Thoracic aorta (tissue), 2 donors: ENCODE data around the gene EPX. TPM values are rescaled to one million over a fixed set of nuclear protein-coding genes. Genes with fewer than 3 reads are reported as not detected.

Experiments
- ATAC-seq: fragments of 150-250 bp; one replicate; pipeline ENCODE4 v1.8.0; 2017; ENCODE audit warnings: low read depth; ENCODE audit not compliant: insufficient number of reproducible peaks, low FRiP score
- DNase-seq: peaks from one replicate; pipeline ENCODE4 v3.0.0-alpha.2; 2020; ENCODE audit warnings: low spot score
- H3K27ac ChIP-seq, 2 donors: fragments of 200-600 bp; sonication (generic); 1 replicate in 1 of 2; 2 replicates in 1 of 2; pipeline ENCODE4 v1.5.1; 2016; ENCODE audit warnings: mild to moderate bottlenecking in 2 of 2, moderate library complexity in 2 of 2
- H3K27me3 ChIP-seq: fragments of 200-600 bp; sonication (generic); replicated peaks from 2 replicates; pipeline ENCODE4 v1.6.0; 2016; ENCODE audit warnings: mild to moderate bottlenecking; ENCODE audit not compliant: insufficient read depth
- H3K36me3 ChIP-seq: fragments of 200-600 bp; sonication (generic); one replicate; pipeline ENCODE4 v1.5.1; 2016
- H3K4me1 ChIP-seq, 2 donors: fragments of 200-600 bp; sonication (generic); 1 replicate in 1 of 2; 2 replicates in 1 of 2; pipeline versions ENCODE4 v1.5.1 to v1.6.0; 2016; ENCODE audit warnings: low read depth in 2 of 2, mild to moderate bottlenecking in 1 of 2; ENCODE audit not compliant: control insufficient read depth in 1 of 2
- H3K4me3 ChIP-seq: fragments of 200-600 bp; sonication (generic); 2 replicates; pipeline ENCODE4 v1.5.1; 2016; ENCODE audit warnings: mild to moderate bottlenecking
- H3K9me3 ChIP-seq: fragments of 200-600 bp; sonication (generic); 2 replicates; pipeline ENCODE4 v1.5.1; 2016
- CTCF ChIP-seq: fragments of 200-600 bp; sonication (generic); IDR thresholded peaks from one replicate; pipeline ENCODE4 v1.5.1; 2019; ENCODE audit warnings: antibody characterized with exemption
- total RNA-seq, 2 donors: library from RNA; depleted of rRNA; stranded (reverse); fragments of >200 nt; gene quantifications; one replicate each; pipeline versions ENCODE4 v1.1.0 to v1.2.3, GENCODE V29; 2016

The EPX gene
- total RNA-seq, 2 donors from 2014 or later: not detected

DNA sequence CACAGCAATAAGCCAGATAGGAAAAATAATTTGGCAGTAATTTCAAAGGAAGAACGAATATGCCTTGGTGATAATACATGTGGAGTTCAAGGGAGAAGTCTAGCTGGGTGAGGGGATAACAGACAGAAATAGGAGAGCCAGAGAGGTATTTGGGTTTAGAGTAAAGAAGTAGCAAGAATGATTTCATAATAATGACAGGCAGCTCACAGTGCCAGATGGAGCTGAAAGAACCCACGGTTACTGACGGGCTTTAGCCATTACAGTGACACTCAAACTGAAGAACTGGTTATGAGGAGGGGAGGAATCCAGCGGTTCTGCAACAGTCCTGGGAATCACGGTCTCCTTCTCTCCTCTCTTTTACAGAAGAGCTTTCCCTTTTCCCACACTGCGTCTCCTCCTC is 42.1 kb upstream of the EPX start:
- Histone ChIP-seq H3K27me3 (no peaks in the 10 kb centered on the region), H3K4me3 (no peak overlapping the region), H3K9me3 (peaks cover 10% of the 10 kb centered on the region), H3K4me1 (no peaks in the 10 kb centered on the region), H3K27ac (no peak overlapping the region), H3K36me3 (no peaks in the 10 kb centered on the region)
- no peak for DNase-seq
- ATAC-seq: no peak
- TF ChIP-seq CTCF: no peak

GRCh38 chr17:58153046-58153445 is 39.5 kb upstream of the EPX start:
- no peaks in the 10 kb centered on the region for H3K4me1 ChIP-seq
- no peak overlapping the region for H3K4me3 ChIP-seq
- H3K9me3 ChIP-seq: no peaks in the 10 kb centered on the region
- no peak for TF ChIP-seq CTCF
- no peaks in the 10 kb centered on the region for H3K27me3 ChIP-seq
- no peak for ATAC-seq
- no peak overlapping the region for H3K27ac ChIP-seq
- H3K36me3 ChIP-seq: no peaks in the 10 kb centered on the region
- DNase-seq: no peak

GRCh38 chr17:58153671-58154070 is 38.9 kb upstream of the EPX start:
- no peak overlapping the region for H3K4me3 ChIP-seq
- no peaks in the 10 kb centered on the region for H3K4me1 ChIP-seq
- no peaks in the 10 kb centered on the region for H3K9me3 ChIP-seq
- no peaks in the 10 kb centered on the region for H3K36me3 ChIP-seq
- no peak for TF ChIP-seq CTCF
- no peak overlapping the region for H3K27ac ChIP-seq
- ATAC-seq (no peak), DNase-seq (no peak)
- no peaks in the 10 kb centered on the region for H3K27me3 ChIP-seq

- no peaks in the 10 kb centered on the region for H3K9me3 ChIP-seq
- no peaks in the 10 kb centered on the region for H3K4me1 ChIP-seq
- H3K27ac ChIP-seq: no peak overlapping the region
- no peaks in the 10 kb centered on the region for H3K27me3 ChIP-seq
- H3K36me3 ChIP-seq: no peaks in the 10 kb centered on the region
- DNase-seq (no peak), ATAC-seq (no peak)
- TF ChIP-seq CTCF: no peak
- peak overlapping the region; percentile 64 for H3K4me3 ChIP-seq
These were observed 35.4 kb upstream of the EPX start for GRCh38 chr17:58156839-58157803.

DNA sequence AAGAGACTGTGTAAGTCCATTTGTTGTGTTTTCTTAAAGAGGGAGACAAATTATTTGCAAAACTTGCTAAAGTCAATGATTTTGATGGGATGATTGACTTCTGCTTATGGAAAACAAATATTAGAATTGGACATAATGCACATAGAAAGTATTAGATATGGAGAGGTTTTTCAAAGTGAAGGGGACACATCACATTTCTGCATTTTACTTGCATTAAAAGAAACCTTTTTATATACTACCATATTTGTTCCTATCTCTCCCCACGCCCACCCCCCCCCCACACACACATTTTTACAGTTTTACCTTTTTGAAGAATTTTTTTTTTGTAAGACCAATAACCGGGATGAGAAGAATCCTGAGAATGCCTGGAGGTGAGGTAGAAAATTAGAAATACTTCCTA is 34.3 kb upstream of the EPX start:
- Histone ChIP-seq H3K27ac (no peak overlapping the region), H3K27me3 (peaks cover 3% of the 10 kb centered on the region), H3K4me1 (no peaks in the 10 kb centered on the region), H3K4me3 (no peak overlapping the region), H3K9me3 (no peaks in the 10 kb centered on the region), H3K36me3 (no peaks in the 10 kb centered on the region)
- no peak for TF ChIP-seq CTCF
- ATAC-seq (no peak), DNase-seq (no peak)
